Stimulated activated CD4-positive, alpha-beta T cell treated with anti-CD3 and anti-CD28 coated beads, Interleukin-1b, Interleukin-23, amount 100 ng/mL, for 48 hours (primary cell): ENCODE results near the gene EIF1AD.
"Not testable (repeated sequence)": the region's sequence is repeated elsewhere in the genome, so short reads cannot be mapped to it uniquely, and the experiment has no call there.

Source experiments
- DNase-seq: peaks from one replicate; pipeline ENCODE4 v3.0.0-alpha.2; 2020

Gene EIF1AD

GRCh38 chr11:66020618-66021357 is 18.8 kb upstream of the EIF1AD start:
- no peak for DNase-seq

- no peak for DNase-seq
Measured at GRCh38 chr11:66020212-66020611, 18.3 kb upstream of the EIF1AD start.

DNA sequence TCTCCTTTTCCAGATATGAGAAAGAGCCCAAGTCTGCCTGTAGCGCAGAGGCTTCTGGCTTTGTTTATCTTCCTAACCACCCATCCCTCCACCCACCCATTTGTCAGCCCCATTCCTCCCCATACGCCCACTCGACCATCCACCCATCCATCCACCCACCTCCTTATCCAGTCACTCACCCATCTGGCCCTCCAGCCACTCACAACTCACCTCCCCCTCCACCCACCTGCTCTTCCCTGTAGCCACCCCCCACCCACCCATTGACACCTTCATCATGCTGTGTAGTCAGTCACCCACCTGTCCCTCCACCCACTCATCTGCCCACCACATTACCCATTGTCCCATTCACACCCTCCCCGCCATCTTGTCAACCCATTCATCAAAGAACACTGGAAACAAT is 15.4 kb upstream of the EIF1AD start:
- DNase-seq = no peak

DNA sequence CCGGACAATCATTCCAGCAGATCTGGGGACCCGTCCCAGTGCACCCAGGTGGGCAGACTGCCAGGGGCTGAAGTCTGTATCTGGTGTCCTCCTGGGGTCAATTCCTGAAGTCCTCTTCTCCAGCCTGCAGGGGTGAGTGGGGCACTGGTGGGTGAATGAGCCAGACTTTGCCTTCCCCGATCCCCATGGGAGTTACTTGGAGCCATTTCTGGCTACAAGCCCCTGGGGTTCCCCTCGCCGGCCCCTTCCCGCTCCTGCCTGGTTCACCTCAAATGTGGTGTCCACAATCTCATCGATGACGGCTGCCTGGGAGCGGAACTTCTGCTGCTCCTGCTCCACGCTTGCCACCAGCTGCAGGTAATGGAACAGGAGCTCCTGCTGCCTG is 14.8 kb upstream of the EIF1AD start:
- no peak for DNase-seq

- DNase-seq = no peak
Measured at GRCh38 chr11:66015936-66016792, 14.2 kb upstream of the EIF1AD start.

- DNase-seq = no peak
Measured at GRCh38 chr11:66015454-66015881, 13.5 kb upstream of the EIF1AD start.

DNA sequence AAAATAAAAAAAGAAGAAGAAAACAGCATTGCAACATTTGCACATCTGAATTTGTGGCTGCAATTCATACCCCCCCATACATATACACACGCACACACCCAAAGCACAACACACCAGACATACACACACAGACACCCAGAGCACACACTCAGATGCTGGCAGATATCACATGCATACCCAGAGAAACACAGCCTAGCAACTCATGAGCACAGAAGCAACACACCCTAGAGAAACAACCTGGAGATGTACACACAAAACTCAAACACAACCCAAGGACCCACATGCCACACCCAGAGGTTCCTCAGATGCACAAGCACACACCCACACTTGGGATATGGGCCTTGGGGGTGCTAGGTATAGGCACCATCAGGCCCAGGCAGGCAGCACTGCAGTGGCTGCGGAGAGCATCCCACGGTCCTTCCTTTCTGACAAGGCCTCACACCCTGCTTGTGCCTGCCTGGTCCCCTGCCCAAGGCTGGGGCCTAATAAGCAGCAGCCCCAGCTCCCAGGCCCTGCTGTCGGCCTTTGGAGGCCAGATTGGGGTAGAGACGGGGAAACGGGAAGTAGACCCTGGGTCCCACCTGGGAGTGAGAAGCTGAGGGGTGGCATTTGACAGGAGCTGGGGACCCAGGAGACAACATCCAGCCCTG is 13.0 kb upstream of the EIF1AD start:
- DNase-seq = no peak

- DNase-seq = no peak
Measured at GRCh38 chr11:66013762-66014100, 11.8 kb upstream of the EIF1AD start.

- DNase-seq = no peak
Measured at GRCh38 chr11:66012946-66013761, 11.2 kb upstream of the EIF1AD start.

DNA sequence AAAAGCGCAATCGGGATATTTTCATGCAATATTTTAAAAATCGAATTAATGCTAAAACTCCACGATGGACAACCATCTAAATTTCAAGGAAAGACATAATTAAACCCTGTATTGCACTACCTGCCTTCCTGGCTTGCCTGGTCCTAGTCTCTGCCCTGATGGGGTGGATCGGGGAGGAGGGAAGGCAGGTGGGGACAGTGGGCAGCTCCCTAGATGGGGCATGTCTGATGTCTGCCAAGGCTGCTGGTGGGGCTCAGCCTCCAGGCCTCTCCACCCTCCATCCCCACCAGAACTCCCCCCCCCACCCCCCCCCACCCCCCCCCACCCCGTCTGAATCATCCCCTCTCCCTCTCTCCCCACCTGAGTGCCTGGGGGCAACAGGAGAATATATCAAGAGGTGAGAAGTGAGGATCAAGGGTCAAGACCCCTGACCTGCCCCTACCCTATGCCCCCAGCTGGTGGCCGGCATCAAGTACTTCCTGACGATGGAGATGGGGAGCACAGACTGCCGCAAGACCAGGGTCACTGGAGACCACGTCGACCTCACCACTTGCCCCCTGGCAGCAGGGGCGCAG is 10.5 kb upstream of the EIF1AD start:
- DNase-seq = no peak

DNA sequence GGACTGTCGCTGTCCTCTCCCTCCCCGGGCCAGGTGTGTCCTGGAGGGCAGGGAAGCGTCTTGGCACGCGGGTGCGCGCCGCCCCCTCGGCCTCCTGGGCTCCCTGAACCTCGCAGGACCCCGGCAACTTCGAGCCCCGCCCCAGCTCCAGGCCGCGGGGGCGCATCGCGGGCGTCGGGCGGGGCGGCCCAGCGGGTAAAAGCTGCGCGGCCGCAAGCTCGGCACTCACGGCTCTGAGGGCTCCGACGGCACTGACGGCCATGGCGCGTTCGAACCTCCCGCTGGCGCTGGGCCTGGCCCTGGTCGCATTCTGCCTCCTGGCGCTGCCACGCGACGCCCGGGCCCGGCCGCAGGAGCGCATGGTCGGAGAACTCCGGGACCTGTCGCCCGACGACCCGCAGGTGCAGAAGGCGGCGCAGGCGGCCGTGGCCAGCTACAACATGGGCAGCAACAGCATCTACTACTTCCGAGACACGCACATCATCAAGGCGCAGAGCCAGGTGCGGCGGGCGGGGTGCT is 9.9 kb upstream of the EIF1AD start, which contains the start of gene CST6:
CST6 (plus strand) TSS at position 224 of the 519 bp plus-strand sequence; CDS start at position 261, 37 bp downstream.
- no peak for DNase-seq

DNA sequence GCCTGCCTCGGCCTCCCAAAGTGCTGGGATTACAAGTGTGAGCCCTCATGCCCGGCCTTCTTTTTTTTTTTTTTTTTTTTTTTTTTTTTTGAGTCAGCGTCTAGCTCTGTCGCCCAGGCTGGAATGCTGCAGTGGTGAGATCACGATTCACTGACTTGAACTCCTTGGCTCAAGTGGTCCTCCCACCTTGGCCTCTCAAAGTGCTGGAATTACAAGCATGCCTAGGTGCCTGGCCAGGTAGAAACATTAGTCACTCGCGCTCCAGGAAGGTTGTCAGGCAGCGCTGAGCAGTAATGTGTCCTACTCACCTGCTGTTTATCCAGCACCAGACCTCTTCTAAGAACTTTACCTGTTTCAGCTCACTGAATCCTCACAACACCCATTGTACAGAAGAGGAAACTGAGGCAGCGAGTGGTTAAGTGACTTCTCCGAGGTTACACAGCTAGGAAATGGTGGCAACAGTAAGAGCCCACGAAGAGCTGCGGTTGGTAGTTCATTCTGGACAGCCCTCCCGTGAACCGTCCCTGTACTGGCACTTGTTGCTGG is 9.4 kb upstream of the EIF1AD start:
- no peak for DNase-seq

- DNase-seq = not testable (repeated sequence)
Measured at GRCh38 chr11:66010036-66010435, 8.1 kb upstream of the EIF1AD start.

DNA sequence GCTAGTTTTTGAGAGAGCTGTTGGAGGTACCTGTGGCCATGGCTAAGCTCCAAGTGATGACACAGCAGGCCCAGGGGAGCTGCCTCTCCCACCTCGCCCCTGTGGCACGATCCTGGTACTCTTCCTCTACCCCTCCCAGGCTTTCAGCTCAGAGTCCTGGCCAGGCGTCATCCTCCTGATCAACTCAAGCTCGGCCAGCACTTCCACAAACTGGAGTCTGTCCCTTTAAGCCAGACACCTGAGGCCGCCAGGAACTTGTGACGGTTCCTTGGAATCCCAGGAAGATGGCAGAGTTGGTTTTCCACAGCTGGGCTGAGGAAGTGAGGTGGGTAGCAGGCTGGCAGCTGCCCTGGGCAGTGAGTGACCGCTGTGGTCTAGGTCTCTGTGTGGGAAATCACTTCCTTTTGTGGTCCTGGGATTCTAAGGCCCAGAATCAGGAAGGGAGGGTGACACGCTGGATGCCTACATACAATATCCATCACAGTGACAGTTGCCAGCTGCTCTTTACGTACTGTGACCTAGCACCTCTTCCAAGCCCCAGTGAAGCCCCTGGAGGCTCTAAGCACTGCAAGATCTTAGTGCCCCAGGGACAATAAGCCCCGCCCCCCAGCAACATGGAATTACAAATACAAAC is 6.6 kb upstream of the EIF1AD start:
- no peak for DNase-seq

DNA sequence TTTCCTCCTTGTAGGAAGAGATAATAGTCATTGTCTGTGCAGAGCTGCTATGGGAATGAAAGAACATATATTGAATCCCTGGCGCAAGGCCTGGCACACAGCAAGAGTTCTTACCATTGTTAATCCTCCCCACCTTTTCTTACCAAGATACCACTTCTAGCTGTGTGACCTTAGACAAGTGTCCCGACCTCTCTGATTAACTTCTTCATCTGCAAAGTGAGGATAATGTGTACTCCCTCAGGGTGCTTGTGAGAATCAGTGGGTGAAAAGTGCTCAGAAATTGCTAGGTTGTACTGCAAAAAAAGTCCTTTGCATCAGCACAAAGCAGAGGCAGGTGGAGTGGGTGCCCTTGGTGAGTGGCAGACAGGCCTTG is 6.1 kb upstream of the EIF1AD start:
- no peak for DNase-seq

DNA sequence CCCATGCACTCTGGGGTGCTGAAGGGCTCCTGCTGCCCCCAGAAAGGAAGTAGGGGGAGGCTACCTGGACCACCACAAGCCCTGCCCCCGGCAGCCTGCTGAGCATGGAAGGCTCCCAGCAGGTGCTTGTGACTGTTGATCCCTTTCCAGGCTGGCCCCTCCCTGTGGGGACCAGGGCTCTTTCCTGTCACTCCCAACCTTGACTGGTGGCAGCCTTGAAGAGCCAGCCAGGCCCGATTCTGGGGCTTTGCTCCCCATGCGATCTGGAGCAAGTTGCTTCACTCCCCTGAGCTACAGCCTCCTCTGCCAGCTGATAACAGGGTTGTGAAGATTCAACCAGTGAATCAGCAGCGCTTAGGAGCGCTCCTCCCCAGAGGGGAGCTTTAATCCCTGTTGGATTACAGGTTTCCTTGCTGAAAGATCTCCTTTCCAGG is 5.3 kb upstream of the EIF1AD start:
- DNase-seq = no peak

DNA sequence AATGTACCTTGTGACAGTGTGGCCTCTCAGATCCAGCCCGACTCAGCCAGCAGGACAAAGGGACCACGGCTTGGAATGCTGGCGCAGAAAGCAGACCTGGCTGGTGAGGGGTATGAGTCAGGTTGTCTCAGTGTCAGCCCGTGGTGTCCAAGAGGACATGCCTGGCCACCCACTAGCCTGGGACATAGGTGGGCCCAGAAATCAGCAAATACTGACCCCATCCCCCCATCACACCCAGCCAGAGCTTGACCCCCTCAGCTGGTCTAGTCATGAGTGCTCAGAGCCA is 4.9 kb upstream of the EIF1AD start:
- no peak for DNase-seq

GRCh38 chr11:66006134-66006890 is 4.4 kb upstream of the EIF1AD start:
- DNase-seq = no peak

DNA sequence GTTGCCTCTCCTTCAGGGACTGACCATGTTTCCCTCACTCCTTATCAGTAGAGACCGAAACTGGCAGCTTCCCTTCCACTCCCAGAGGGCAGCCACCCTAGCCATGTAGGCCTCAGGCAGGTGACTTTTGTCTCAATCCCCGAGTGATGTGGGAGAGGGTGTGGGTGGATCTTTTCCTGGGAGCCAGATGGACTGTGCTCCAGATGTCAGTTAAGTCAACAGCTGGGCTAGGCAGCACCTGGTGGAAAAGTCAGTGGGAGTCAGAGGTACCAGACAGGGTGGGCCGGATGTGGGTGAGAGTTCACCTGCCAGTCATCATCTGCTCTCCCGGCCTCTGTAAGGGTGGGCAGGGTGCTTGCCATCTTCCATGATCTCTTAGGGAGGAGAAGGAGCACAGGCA is 2.2 kb upstream of the EIF1AD start:
- DNase-seq = no peak

DNA sequence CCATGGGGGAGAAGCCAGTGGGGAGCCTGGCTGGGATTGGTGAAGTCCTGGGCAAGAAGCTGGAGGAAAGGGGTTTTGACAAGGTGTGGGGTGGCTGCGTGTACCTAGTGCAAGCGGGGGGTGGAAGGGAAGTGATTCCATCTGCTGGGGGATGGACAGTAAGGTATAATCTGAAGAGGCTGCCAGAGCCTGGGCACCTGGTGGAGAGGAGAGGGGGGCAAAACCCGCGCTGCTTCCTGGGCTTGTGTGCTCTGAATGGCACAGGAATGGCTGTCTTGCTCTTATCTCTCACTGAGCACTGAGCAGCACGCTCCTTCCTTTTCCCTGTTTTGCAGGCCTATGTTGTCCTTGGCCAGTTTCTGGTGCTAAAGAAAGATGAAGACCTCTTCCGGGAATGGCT is 1.3 kb upstream of the EIF1AD start:
- DNase-seq = no peak

DNA sequence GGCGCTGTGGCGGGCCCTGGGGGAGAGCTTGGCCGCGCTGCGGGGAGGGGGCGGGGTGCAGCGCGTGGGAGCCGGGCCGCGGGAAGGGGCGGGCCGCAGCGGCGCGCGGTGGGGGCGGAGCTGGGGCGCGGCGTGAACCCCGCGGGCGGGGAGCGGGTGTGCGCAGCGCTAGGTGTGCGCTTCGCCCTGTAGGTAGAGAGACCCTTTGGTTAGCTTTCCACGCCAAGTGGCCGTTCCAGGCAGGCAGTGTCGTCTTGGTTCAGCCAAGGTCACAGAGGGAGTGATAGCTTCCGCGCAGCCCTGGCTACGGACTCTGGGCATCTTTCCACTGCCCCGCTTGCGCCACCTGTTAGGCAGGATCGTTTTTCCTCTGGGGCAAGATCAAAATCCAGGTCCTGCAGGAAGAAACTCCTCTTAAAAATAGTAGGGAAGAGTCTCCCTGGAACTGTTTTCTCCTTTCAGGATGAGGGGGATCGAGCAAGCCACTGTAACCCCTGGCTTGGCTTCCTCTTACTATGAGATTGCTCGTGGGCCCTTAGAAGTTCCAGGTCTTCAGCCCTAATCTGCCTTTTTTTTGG is 780 bp upstream of the EIF1AD start:
- no peak for DNase-seq
